Measurements from ENCODE around the gene CXXC5.

DNA sequence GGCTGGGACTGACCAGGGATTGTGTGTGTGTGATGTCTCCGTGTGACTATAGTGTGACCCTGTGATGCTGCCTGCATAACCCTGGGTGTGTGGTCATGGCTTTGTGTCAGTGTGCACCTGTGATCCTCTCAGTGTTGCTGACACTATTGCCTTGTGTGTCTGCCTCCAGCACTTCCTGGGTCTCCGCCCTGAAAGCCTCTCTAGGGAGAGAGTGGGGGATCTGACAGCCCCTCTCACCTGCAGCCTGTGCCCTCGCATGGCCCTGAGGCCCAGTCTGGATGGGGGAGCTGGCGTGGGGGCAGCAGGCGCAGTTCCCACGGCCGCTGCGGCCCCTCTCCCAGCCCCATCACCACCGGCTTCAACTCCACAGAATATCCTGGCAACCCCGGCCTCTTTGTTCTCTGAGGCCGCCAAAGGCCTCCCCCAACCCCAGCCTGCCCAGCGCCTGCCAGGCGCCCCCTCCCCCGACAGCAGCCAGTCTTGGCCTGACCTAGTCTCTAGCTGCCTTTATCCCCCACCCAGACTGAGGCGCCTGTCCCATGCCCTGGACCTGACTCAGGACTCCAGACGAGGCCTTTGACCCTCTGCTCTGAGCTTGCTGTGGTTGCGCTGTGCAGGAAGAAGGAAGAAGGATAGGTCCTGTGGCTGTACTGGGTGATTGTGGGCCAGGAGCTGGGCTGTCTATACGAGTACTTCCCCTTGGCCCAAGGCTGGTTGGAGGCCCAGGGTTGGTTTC, 38.7 kb downstream of the CXXC5 start:
- TF ChIP-seq, protein P1, sequence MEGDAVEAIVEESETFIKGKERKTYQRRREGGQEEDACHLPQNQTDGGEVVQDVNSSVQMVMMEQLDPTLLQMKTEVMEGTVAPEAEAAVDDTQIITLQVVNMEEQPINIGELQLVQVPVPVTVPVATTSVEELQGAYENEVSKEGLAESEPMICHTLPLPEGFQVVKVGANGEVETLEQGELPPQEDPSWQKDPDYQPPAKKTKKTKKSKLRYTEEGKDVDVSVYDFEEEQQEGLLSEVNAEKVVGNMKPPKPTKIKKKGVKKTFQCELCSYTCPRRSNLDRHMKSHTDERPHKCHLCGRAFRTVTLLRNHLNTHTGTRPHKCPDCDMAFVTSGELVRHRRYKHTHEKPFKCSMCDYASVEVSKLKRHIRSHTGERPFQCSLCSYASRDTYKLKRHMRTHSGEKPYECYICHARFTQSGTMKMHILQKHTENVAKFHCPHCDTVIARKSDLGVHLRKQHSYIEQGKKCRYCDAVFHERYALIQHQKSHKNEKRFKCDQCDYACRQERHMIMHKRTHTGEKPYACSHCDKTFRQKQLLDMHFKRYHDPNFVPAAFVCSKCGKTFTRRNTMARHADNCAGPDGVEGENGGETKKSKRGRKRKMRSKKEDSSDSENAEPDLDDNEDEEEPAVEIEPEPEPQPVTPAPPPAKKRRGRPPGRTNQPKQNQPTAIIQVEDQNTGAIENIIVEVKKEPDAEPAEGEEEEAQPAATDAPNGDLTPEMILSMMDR (IDR thresholded peaks at IDR 0.05), result no peak
- TF ChIP-seq, protein P2, sequence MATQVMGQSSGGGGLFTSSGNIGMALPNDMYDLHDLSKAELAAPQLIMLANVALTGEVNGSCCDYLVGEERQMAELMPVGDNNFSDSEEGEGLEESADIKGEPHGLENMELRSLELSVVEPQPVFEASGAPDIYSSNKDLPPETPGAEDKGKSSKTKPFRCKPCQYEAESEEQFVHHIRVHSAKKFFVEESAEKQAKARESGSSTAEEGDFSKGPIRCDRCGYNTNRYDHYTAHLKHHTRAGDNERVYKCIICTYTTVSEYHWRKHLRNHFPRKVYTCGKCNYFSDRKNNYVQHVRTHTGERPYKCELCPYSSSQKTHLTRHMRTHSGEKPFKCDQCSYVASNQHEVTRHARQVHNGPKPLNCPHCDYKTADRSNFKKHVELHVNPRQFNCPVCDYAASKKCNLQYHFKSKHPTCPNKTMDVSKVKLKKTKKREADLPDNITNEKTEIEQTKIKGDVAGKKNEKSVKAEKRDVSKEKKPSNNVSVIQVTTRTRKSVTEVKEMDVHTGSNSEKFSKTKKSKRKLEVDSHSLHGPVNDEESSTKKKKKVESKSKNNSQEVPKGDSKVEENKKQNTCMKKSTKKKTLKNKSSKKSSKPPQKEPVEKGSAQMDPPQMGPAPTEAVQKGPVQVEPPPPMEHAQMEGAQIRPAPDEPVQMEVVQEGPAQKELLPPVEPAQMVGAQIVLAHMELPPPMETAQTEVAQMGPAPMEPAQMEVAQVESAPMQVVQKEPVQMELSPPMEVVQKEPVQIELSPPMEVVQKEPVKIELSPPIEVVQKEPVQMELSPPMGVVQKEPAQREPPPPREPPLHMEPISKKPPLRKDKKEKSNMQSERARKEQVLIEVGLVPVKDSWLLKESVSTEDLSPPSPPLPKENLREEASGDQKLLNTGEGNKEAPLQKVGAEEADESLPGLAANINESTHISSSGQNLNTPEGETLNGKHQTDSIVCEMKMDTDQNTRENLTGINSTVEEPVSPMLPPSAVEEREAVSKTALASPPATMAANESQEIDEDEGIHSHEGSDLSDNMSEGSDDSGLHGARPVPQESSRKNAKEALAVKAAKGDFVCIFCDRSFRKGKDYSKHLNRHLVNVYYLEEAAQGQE (IDR thresholded peaks at IDR 0.05; ENCODE audit: insufficient read depth in 1 of 2, low read depth in 2 of 2, low read length in 1 of 2), result no peak
- no peak for TF ChIP-seq TCF7L2 (IDR thresholded peaks at IDR 0.05; ENCODE audit: low read depth, low read length)

Data from Panc1 (cell line).